Liver (tissue), 3 donors: ENCODE measurements around the gene NCAPG2.

Experiments used
- FOXA2 ChIP-seq: IDR thresholded peaks from 2 replicates; pipeline ENCODE4 v1.6.1; 2016; ENCODE audit warnings: antibody characterized with exemption
- GABPA ChIP-seq, 2 donors: IDR thresholded peaks in 1 of 2; conservative IDR thresholded peaks in 1 of 2; 2 replicates each; pipeline ENCODE4 v1.6.1; 2016; ENCODE audit warnings: antibody characterized with exemption in 2 of 2, mild to moderate bottlenecking in 1 of 2, moderate library complexity in 1 of 2
- JUND ChIP-seq, 2 donors: IDR thresholded peaks; 2 replicates each; pipeline ENCODE4 v1.6.1; 2016; ENCODE audit warnings: antibody characterized with exemption in 2 of 2
- RAD21 ChIP-seq, 2 donors: IDR thresholded peaks; 2 replicates each; pipeline ENCODE4 v1.6.1; 2016; ENCODE audit warnings: antibody characterized with exemption in 2 of 2, mild to moderate bottlenecking in 2 of 2
- RXRA ChIP-seq, 2 donors: IDR thresholded peaks; 2 replicates each; pipeline ENCODE4 v1.6.1; 2017 to 2018; ENCODE audit warnings: antibody characterized with exemption in 2 of 2, mild to moderate bottlenecking in 1 of 2
- TAF1 ChIP-seq: conservative IDR thresholded peaks from 2 replicates; pipeline ENCODE4 v1.6.1; 2016; ENCODE audit warnings: antibody characterized with exemption, mild to moderate bottlenecking
- TF ChIP-seq, protein P1 (sequence below): fragments of 150-350 bp; IDR thresholded peaks from 2 replicates; pipeline ENCODE4 v1.5.1; 2017; ENCODE audit warnings: improper control_type of control experiment, low read depth, low read length; ENCODE audit not compliant: missing input control
- TF ChIP-seq, protein P2 (sequence below): IDR thresholded peaks from 2 replicates; pipeline ENCODE4 v1.6.1; 2016; ENCODE audit warnings: antibody characterized with exemption
- TF ChIP-seq, protein P3 (sequence below): IDR thresholded peaks from 2 replicates; pipeline ENCODE4 v1.6.1; 2016; ENCODE audit warnings: antibody characterized with exemption
- TF ChIP-seq, protein P4 (sequence below): IDR thresholded peaks from 2 replicates; pipeline ENCODE4 v1.6.1; 2016; ENCODE audit warnings: antibody characterized with exemption, mild to moderate bottlenecking
- donor health status: healthy.
- donor health status: healthy.

DNA sequence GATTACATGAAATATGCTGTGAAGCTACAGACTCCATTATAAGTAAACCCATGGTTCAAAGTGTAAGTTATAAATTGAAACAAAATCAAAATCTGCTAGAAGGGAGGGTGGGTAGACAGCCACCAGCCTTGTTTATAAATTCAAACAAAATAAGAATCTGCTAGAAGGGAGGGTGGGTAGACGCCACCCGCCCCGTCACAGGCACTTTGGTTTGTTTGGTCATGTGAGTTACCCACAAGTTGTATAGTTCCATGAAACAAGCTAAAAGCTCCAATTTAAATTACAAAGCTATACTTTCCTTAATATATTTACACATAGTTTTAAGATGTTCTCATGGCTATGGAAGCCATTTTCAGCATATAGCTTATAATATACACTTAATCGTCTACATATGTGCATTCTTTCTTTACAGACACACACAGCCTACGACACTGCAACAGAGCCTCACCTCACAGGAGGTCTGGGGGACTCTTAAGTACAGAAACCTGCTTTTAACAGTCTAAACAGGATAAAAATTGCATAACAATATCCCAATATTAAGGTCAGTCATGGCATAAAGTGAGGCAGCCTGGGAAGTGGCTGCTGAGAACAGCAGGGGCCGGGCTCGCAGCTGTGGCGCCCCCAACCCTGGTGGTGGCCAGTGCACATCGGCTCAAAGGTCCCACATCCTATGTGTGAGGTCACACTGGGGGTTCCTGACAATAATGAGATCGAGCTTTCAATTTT, 28.1 kb upstream of the NCAPG2 start:
- TF ChIP-seq, protein P1, sequence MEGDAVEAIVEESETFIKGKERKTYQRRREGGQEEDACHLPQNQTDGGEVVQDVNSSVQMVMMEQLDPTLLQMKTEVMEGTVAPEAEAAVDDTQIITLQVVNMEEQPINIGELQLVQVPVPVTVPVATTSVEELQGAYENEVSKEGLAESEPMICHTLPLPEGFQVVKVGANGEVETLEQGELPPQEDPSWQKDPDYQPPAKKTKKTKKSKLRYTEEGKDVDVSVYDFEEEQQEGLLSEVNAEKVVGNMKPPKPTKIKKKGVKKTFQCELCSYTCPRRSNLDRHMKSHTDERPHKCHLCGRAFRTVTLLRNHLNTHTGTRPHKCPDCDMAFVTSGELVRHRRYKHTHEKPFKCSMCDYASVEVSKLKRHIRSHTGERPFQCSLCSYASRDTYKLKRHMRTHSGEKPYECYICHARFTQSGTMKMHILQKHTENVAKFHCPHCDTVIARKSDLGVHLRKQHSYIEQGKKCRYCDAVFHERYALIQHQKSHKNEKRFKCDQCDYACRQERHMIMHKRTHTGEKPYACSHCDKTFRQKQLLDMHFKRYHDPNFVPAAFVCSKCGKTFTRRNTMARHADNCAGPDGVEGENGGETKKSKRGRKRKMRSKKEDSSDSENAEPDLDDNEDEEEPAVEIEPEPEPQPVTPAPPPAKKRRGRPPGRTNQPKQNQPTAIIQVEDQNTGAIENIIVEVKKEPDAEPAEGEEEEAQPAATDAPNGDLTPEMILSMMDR: no peak
- no peak for TF ChIP-seq FOXA2
- no peak for TF ChIP-seq JUND (IDR thresholded peaks at IDR 0.05)
- TF ChIP-seq, protein P2, sequence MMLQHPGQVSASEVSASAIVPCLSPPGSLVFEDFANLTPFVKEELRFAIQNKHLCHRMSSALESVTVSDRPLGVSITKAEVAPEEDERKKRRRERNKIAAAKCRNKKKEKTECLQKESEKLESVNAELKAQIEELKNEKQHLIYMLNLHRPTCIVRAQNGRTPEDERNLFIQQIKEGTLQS: no peak
- no peak for TF ChIP-seq RAD21 (IDR thresholded peaks at IDR 0.05)
- TF ChIP-seq, protein P3, sequence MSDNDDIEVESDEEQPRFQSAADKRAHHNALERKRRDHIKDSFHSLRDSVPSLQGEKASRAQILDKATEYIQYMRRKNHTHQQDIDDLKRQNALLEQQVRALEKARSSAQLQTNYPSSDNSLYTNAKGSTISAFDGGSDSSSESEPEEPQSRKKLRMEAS: no peak
- no peak for TF ChIP-seq RXRA (IDR thresholded peaks at IDR 0.05)
- TF ChIP-seq TAF1: no peak
- TF ChIP-seq GABPA (IDR thresholded peaks at IDR 0.05 in 1 of 2, conservative IDR thresholded peaks at IDR 0.05 in 1 of 2): no peak
- TF ChIP-seq, protein P4, sequence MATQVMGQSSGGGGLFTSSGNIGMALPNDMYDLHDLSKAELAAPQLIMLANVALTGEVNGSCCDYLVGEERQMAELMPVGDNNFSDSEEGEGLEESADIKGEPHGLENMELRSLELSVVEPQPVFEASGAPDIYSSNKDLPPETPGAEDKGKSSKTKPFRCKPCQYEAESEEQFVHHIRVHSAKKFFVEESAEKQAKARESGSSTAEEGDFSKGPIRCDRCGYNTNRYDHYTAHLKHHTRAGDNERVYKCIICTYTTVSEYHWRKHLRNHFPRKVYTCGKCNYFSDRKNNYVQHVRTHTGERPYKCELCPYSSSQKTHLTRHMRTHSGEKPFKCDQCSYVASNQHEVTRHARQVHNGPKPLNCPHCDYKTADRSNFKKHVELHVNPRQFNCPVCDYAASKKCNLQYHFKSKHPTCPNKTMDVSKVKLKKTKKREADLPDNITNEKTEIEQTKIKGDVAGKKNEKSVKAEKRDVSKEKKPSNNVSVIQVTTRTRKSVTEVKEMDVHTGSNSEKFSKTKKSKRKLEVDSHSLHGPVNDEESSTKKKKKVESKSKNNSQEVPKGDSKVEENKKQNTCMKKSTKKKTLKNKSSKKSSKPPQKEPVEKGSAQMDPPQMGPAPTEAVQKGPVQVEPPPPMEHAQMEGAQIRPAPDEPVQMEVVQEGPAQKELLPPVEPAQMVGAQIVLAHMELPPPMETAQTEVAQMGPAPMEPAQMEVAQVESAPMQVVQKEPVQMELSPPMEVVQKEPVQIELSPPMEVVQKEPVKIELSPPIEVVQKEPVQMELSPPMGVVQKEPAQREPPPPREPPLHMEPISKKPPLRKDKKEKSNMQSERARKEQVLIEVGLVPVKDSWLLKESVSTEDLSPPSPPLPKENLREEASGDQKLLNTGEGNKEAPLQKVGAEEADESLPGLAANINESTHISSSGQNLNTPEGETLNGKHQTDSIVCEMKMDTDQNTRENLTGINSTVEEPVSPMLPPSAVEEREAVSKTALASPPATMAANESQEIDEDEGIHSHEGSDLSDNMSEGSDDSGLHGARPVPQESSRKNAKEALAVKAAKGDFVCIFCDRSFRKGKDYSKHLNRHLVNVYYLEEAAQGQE: no peak
